HEK293 (cell line): ENCODE results near the gene C1GALT1C1L.

ENCODE experiments used
- CTCF ChIA-PET: fragments of 350-600 bp; formaldehyde crosslinking; extraction: SDS; loops from one replicate; lab custom pipeline; 2021; ENCODE audit warnings: antibody characterized with exemption; lab: Yijun Ruan, JAX
- POLR2A ChIA-PET: fragments of 300-600 bp; formaldehyde crosslinking; extraction: SDS; loops from one replicate; lab custom pipeline; 2020; ENCODE audit warnings: antibody characterized with exemption, inconsistent platforms; lab: Yijun Ruan, JAX
- H3K27ac ChIP-seq: fragments of 200-500 bp; sonication (Bioruptor generic); 2 replicates; pipeline ENCODE4 v1.5.1; 2014; ENCODE audit warnings: low read depth, low read length, control low read depth, inconsistent platforms; ENCODE audit errors: extremely low read depth
- H3K36me3 ChIP-seq, 2 experiments: fragments of 200-500 bp in 1 of 2; sonication (Bioruptor generic) in 1 of 2; 1 replicate in 1 of 2; 2 replicates in 1 of 2; pipeline ENCODE4 v1.5.1; 2014 to 2017; ENCODE audit warnings: inconsistent platforms in 2 of 2, low read length in 2 of 2; ENCODE audit not compliant: control insufficient read depth in 2 of 2, insufficient read depth in 1 of 2
- H3K4me1 ChIP-seq: fragments of 200-500 bp; sonication (Bioruptor generic); 2 replicates; pipeline ENCODE4 v1.5.1; 2014; ENCODE audit warnings: mild to moderate bottlenecking, low read length, inconsistent platforms; ENCODE audit not compliant: control insufficient read depth, insufficient read depth
- H3K4me3 ChIP-seq: 2 replicates; pipeline ENCODE4 v1.5.1; 2011; ENCODE audit warnings: low read depth, mild to moderate bottlenecking, control low read depth, low read length, moderate library complexity
- H3K9me3 ChIP-seq: fragments of 200-500 bp; sonication (Bioruptor generic); 2 replicates; pipeline ENCODE4 v1.5.1; 2014; ENCODE audit warnings: low read depth, low read length, inconsistent platforms; ENCODE audit not compliant: control insufficient read depth, insufficient read depth
- ZNF24 ChIP-seq: fragments of 450-650 bp; formaldehyde crosslinking; IDR thresholded peaks from 2 replicates; pipeline ENCODE4 v1.5.1; 2016; ENCODE audit warnings: missing biosample characterization, missing genetic modification characterization
- ZSCAN16 ChIP-seq: fragments of 450-650 bp; formaldehyde crosslinking; IDR thresholded peaks from 2 replicates; pipeline ENCODE4 v1.5.1; 2016; ENCODE audit warnings: missing biosample characterization, missing genetic modification characterization

Gene C1GALT1C1L

DNA sequence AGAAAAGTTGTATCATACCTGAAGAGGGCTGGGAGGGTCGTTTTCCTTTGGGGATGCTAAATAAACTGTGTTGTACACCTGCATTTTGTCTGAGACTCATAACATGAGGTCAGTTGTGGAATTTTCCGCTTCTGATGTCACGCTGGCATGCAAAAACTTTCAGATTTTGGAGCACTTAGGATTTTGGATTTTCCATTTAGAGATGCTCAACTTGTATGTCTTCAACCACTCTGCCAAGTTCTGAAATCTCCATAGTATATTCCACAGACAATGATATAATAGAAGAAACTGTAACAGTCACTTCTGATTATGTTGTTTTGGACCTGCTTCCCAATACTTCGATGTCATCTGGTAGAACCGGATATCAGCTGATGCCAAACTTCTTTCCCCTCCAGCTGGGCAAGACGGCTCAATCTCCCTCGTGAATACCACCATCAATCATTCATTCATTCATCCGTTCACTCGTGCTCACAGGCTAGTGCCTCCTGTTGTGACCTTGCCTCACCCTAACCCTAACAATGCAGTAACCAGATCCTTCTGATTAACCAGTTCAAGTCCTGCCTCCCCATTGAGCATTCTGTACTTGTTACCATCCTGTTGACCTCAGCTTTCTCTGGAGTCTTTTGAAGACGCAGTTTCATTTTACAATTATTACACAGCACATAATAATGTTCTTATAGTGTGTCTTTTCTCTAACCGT, 44.5 kb downstream of the C1GALT1C1L start:
- Histone ChIP-seq H3K4me3 (no peak overlapping the region), H3K4me1 (no peaks in the 10 kb centered on the region), H3K36me3 (no peaks in the 10 kb centered on the region), H3K9me3 (no peaks in the 10 kb centered on the region), H3K27ac (no peak overlapping the region)
- TF ChIP-seq ZSCAN16 (tag by site-specific recombination) (no peak), ZNF24 (tag by site-specific recombination) (peak; percentile 47; the same call in 1 of the 2 replicates)
- ChIA-PET POLR2A (no interaction called here), CTCF (interaction anchor here (1.6 kb wide), 1 partner anchor 8 kb away, joined by 7 read pairs; no protein-coding TSS in a partner anchor)
